Ascending aorta (tissue), 2 donors: ENCODE results near the gene EXPH5. TPM values are rescaled to one million over a fixed set of nuclear protein-coding genes. Genes with fewer than 3 reads are reported as not detected.

Experiments
- DNase-seq, 2 donors: peaks; one replicate each; pipeline ENCODE4 v3.0.0-alpha.2; 2019; ENCODE audit warnings: low spot score in 2 of 2
- H3K27ac ChIP-seq, 2 donors: fragments of 200-600 bp; sonication (generic); one replicate each; pipeline ENCODE4 v1.5.1; 2016 to 2017; ENCODE audit warnings: mild to moderate bottlenecking in 1 of 2
- H3K27me3 ChIP-seq: fragments of 200-600 bp; sonication (generic); one replicate; pipeline ENCODE4 v1.5.1; 2017
- H3K36me3 ChIP-seq, 2 donors: fragments of 200-600 bp; sonication (generic); one replicate each; pipeline ENCODE4 v1.5.1; 2016
- H3K4me1 ChIP-seq, 2 donors: fragments of 200-600 bp; sonication (generic); one replicate each; pipeline ENCODE4 v1.5.1; 2016 to 2017; ENCODE audit warnings: mild to moderate bottlenecking in 1 of 2
- H3K4me3 ChIP-seq, 2 donors: fragments of 200-600 bp; sonication (generic); one replicate each; pipeline ENCODE4 v1.5.1; 2016 to 2017; ENCODE audit warnings: mild to moderate bottlenecking in 1 of 2
- H3K9me3 ChIP-seq, 2 donors: fragments of 200-600 bp; sonication (generic); one replicate each; pipeline ENCODE4 v1.5.1; 2016
- intact Hi-C: fragments of 100-400 bp; cut with DNase I; formaldehyde crosslinking; loops from one replicate; pipeline ENCODE4 v1.15.1; 2023
- total RNA-seq: library from RNA; depleted of rRNA; stranded (reverse); fragments of >200 nt; gene quantifications from one replicate; pipeline ENCODE4 v1.1.0, GENCODE V29; 2016
- TF ChIP-seq, protein P1 (sequence below), 3 experiments: fragments of 200-600 bp in 2 of 3; fragments of 450-650 bp in 1 of 3; sonication (generic) in 2 of 3; IDR thresholded peaks; one replicate each; pipeline ENCODE4 v1.5.1; 2016 to 2019; ENCODE audit warnings: antibody characterized with exemption in 3 of 3, mild to moderate bottlenecking in 1 of 3, moderate library complexity in 1 of 3

EXPH5 gene
- total RNA-seq, 1 donor from 2014 or later: 1.1 TPM

DNA sequence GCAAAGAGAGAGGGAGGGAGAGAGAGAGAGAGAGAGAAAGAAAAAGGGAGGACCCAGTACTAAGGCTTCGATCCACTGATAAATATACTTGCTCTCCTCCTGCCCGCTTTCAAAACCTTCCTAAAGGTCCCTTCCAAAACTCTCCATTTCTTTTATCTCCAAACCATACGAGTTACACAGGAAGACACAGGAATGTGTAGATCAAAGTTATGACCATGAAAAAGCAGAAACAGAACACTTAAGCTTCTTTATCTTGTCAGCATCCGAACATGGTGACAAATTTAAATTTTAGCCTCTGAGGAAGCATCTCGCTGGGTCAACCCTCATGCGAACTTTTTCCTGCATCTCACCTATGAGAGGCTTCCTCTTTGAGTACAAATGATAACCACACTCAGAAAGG is 66.2 kb downstream of the EXPH5 start:
- intact Hi-C loops: no loop called here

DNA sequence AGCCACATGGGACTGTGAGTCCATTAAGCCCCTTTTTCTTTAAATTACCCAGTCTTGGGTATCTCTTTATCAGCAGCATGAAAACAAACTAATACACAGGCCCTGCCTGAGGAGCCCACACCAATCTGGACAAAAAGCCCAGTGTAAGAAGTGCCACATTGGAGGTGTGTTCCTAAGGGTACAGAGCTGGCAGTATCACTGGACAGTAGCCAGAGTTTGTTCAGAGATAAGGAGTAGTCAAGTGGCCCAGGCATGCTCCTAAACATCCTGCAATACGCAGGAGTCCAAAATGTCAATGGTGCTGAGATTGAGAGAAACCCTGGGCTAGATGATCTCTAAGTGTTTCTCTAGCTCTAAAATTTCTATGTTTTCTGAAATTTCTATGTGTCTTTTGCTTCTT is 68.4 kb downstream of the EXPH5 start:
- Histone ChIP-seq H3K4me3 (no peak overlapping the region), H3K27ac (no peak overlapping the region), H3K4me1 (no peaks in the 10 kb centered on the region), H3K27me3 (no peaks in the 10 kb centered on the region), H3K36me3 (no peaks in the 10 kb centered on the region), H3K9me3 (no peaks in the 10 kb centered on the region)
- TF ChIP-seq, protein P1, sequence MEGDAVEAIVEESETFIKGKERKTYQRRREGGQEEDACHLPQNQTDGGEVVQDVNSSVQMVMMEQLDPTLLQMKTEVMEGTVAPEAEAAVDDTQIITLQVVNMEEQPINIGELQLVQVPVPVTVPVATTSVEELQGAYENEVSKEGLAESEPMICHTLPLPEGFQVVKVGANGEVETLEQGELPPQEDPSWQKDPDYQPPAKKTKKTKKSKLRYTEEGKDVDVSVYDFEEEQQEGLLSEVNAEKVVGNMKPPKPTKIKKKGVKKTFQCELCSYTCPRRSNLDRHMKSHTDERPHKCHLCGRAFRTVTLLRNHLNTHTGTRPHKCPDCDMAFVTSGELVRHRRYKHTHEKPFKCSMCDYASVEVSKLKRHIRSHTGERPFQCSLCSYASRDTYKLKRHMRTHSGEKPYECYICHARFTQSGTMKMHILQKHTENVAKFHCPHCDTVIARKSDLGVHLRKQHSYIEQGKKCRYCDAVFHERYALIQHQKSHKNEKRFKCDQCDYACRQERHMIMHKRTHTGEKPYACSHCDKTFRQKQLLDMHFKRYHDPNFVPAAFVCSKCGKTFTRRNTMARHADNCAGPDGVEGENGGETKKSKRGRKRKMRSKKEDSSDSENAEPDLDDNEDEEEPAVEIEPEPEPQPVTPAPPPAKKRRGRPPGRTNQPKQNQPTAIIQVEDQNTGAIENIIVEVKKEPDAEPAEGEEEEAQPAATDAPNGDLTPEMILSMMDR (IDR thresholded peaks at IDR 0.05): no peak
- no peak for DNase-seq
- intact Hi-C loops: no loop called here

More for the DNA sequence above, 66.2 kb downstream of the EXPH5 start:
- H3K4me3 ChIP-seq: no peak overlapping the region
- H3K27ac ChIP-seq: no peak overlapping the region
- H3K36me3 ChIP-seq: no peaks in the 10 kb centered on the region
- no peaks in the 10 kb centered on the region for H3K4me1 ChIP-seq
- no peak for DNase-seq
- H3K27me3 ChIP-seq: no peaks in the 10 kb centered on the region
- H3K9me3 ChIP-seq: no peaks in the 10 kb centered on the region
- TF ChIP-seq, protein P1 (IDR thresholded peaks at IDR 0.05): no peak

DNA sequence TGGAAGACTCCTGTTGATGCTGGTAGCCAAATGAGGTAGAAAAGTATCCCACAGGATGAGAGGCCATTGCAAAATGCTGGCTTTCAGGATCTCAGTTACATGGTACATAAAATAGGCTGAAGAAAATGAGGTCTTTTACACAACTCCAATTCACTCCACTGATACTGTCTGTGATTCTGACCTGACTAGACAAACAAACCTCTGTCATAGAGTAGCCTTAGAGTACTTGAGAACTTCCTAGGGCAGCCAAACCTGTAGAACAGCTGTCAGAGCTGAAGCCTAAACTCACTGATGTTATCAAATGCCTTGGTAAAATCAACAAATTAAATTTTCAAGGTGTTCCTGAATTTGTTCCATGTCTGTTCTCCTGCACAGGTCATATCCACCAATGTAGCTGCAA is 69.1 kb downstream of the EXPH5 start:
- TF ChIP-seq, protein P1 (IDR thresholded peaks at IDR 0.05): no peak
- DNase-seq: no peak
- H3K4me1 ChIP-seq: no peaks in the 10 kb centered on the region
- no peaks in the 10 kb centered on the region for H3K36me3 ChIP-seq
- H3K9me3 ChIP-seq: no peaks in the 10 kb centered on the region
- no peak overlapping the region for H3K27ac ChIP-seq
- H3K4me3 ChIP-seq: no peak overlapping the region
- H3K27me3 ChIP-seq: no peaks in the 10 kb centered on the region
- intact Hi-C loops: no loop called here

DNA sequence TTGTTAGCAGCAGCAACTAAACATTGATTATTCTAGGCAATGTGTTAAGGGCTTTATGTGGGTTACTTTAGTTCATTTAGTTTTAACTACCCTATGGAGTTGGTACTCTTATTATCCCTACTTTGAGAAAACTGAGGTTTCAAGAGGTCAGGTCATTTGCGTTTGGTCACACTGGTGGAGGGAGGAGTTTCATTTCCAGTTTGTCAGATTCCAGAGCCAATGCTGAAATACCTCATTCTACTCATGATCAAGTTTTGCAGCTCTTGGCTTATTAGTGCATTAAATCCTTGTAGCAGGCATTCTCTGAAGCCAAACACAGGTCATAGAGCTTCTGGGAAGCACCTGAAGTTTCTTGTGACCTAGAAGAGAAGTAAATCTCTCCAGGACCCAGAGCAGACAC is 71.2 kb downstream of the EXPH5 start:
- Histone ChIP-seq H3K27ac (no peak overlapping the region), H3K4me3 (no peak overlapping the region), H3K4me1 (no peaks in the 10 kb centered on the region), H3K9me3 (no peaks in the 10 kb centered on the region), H3K27me3 (no peaks in the 10 kb centered on the region), H3K36me3 (no peaks in the 10 kb centered on the region)
- DNase-seq: no peak
- TF ChIP-seq, protein P1 (IDR thresholded peaks at IDR 0.05): no peak
- intact Hi-C loops: no loop called here

DNA sequence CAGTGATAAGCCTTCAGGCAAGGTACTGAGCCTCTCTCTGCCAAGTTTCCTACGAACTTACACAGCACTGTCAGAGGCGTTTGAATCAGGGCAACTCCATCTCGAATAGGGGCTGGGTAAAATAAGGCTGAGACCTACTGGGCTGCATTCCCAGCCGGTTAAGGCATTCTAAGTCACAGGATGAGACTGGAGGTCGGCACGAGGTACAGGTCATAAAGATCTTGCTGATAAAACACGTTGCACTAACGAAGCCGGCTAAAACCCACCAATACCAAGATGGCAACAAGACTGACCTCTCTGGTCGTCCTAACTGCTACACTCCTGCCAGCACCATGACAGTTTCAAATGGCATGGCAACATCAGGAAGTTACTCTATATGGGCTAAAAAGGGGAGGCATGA is 75.0 kb downstream of the EXPH5 start:
- TF ChIP-seq, protein P1 (IDR thresholded peaks at IDR 0.05): no peak
- no peak for DNase-seq
- intact Hi-C loops: no loop called here
- H3K4me1 ChIP-seq: no peaks in the 10 kb centered on the region
- H3K27me3 ChIP-seq: no peaks in the 10 kb centered on the region
- H3K4me3 ChIP-seq: no peak overlapping the region
- H3K9me3 ChIP-seq: no peaks in the 10 kb centered on the region
- H3K27ac ChIP-seq: no peak overlapping the region
- peaks cover 0 to 10% of the 10 kb centered on the region in 2 donors for H3K36me3 ChIP-seq

DNA sequence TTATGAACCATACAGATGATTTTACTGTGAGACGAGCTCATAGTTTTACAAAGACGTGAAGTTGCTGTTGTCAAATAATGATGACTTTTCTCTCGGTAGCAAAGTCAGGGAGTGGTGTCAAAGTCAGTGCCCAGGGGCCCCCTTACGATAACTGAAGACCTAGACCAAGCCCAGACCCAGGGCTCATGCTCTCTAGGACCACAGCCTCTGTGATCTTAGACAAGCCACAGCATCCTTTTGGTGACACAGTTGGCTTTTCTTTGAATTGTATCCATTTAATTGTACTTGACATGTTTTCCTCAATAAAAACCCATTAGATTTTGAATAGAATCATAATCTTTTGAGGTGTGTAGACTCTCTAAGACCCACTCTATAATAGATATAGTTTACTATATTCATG is 77.4 kb downstream of the EXPH5 start:
- TF ChIP-seq, protein P1 (IDR thresholded peaks at IDR 0.05): no peak
- intact Hi-C loops: no loop called here
- Histone ChIP-seq H3K36me3 (peaks cover 0 to 11% of the 10 kb centered on the region in 2 donors), H3K27me3 (no peaks in the 10 kb centered on the region), H3K9me3 (no peaks in the 10 kb centered on the region), H3K4me1 (no peaks in the 10 kb centered on the region), H3K4me3 (no peak overlapping the region), H3K27ac (no peak overlapping the region)
- DNase-seq: no peak
